ENCODE data around the gene FHOD1.

FHOD1 gene

DNA sequence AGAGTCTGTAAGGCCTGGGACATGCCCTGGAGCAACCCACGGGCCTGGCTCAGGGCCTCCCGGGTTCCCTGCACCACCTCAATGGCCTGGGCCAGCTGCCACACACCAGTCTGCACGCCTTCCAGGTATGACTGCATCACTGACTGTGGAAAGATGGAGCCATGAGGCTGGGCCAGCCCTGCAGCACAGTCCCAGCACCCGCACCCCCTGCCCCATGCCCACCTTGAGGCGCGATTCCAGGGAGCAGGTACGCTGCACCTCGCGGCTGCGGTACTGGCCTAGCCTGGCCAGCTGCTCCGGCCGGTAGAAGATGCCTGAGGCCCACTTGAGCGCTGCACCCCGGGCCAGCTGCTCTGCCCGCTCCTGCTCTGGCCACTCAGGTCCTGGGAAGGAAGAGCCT, 58.5 kb downstream of the FHOD1 start:
- no peak for DNase-seq

GRCh38 chr16:67188323-67188722, 59.0 kb downstream of the FHOD1 start:
- no peak for DNase-seq

DNA sequence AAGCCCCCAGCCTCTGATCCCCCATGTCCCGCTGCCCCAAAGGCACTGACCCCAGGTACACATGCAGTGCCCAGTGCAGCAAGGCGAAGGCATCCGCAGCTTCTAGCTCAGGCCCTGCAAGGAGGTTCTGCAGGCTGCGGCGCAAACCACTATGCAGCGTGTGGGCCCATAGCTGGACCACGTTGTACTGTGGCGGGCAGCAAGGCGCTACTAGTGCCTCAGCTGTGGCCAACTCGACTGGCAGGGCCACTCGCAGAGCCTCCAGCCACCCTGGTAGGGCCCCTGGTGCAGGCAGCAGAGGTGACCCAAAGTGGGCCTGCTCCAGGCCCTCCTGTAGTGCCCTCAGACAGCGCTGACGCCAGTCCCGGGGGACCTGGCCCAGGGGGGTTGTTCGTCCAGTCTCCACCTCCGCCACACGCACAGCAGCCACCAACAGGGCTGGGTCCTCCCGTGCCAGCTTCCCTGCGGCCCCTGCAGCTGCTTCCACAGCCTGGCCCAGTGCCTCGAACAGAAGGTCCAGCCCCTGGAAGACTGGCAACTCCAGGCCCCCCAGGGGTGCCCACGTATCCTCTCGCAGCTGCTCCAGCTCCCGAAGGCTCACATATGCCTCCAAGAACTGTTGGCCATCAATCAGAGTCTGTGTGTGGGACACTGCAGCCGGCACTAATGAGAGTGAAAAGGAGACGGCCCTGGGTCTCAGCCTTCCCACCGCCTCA, 59.9 kb downstream of the FHOD1 start:
- DNase-seq, result no peak

- DNase-seq, result no peak
Measured at GRCh38 chr16:67186550-67186950, 60.7 kb downstream of the FHOD1 start.

GRCh38 chr16:67185651-67186134, 61.6 kb downstream of the FHOD1 start:
- DNase-seq, result no peak

DNA sequence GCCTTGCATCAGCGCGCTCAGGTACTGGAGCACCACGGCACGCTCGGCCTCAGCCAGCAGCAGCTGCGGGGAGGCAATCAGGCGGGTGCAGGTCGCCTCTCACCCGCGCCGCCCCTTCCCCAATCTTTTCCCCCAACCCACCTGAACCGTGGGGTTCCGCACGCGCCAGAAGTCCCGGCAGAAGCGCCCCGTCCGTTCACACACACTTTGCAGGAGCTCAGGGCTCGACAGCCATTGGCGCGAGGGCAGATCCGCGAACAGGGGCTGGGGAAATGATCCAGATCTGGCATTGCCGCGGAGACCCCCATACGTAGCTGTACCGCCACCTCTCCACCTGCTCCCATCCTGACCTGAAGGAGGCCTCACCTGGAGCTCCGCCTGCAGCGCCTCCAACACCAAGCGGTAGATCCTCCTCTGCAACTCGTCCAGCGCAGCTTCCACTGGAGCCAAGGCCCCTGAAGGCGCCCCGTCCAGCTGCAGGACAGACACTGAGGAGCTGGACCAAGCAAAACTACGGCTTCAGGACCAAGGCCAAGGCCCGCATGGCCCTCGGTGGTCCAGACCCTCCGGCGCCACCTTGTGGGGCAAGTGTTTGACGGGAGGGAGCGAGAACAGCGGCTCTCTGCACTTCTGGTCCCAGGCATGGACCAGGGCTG, 62.2 kb downstream of the FHOD1 start:
- DNase-seq, result peak; percentile 83 to 87

DNA sequence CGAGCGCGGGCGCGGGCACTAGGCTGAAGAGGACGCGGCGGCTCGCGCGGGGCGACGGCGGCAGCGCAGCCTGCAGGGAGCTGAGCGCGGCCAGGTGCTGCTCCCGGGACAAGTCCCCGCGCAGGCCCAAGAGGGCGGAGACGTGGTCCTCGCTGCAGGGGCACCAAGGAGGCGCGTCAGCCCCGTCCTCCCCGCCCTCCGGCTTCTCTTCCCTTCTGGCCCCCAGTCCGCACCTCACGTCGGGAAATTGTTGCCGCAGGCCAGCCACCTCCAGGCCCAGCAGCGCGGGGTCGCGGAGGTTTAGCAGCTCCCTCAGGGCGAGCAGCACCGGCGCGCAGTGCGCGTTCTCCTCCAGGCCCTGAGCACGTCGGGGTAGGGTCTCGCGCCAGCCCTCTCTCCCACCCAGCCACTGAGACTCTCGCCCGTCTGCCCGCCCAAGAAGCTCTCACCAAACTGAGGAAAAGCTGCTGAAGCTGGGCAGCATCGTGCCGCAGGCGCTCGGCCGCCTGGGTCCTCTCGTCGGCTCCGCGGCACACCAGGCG, 62.8 kb downstream of the FHOD1 start:
- DNase-seq, result no peak

GRCh38 chr16:67183627-67184452, 63.4 kb downstream of the FHOD1 start, which contains the start of gene MATCAP1:
Gene MATCAP1 (minus strand): TSS chr16:67183963. CDS start chr16:67180610, 3,353 bp downstream.
- peak; percentile 97 to 98 for DNase-seq

DNA sequence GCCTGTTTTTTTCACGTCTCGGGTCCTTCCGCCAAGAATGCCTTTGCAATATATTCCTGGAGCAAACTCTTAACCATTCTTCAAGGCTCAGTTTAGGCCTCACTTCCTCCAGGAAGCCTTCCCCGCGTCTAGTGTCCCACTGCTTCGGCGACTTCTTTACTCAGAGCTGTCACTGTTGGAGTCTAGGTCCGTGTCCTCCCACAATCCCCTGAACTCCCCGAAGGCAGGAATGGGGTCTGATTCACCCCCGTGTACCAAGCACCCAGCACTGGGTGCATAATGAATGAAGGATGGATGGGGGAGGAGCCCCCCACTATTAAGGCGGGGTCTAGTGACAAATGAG, 64.0 kb downstream of the FHOD1 start:
- DNase-seq, result no peak

- no peak for DNase-seq
Measured at GRCh38 chr16:67182288-67182687, 65.0 kb downstream of the FHOD1 start.

GRCh38 chr16:67181346-67181745, 65.9 kb downstream of the FHOD1 start:
- no peak for DNase-seq

GRCh38 chr16:67180166-67180565, 67.1 kb downstream of the FHOD1 start:
- no peak for DNase-seq

- DNase-seq, result peak in 1 of 2 donors; percentile 31
Measured at GRCh38 chr16:67179421-67180080, 67.7 kb downstream of the FHOD1 start.

All from CD4-positive, alpha-beta T cell treated with Interferon alpha-2 for 1 hour (primary cell).